SK-N-SH treated with all-trans-retinoic acid at 6 μM for 48 hours (cell line): ENCODE data around the gene ZCCHC17.

Experiments
- ATAC-seq: fragments of 200-7000 bp; cut with Tn5 transposase; 3 replicates; pipeline ENCODE4 v1.9.1; 2020; ENCODE audit warnings: mild to moderate bottlenecking, moderate library complexity
- ARNTL ChIP-seq: fragments of 450-650 bp; formaldehyde crosslinking; IDR thresholded peaks from 2 replicates; pipeline ENCODE4 v1.5.0; 2020; ENCODE audit warnings: low read depth, mild to moderate bottlenecking, moderate library complexity, borderline replicate concordance
- BACH2 ChIP-seq: fragments of 250-450 bp; sonication (Bioruptor Pico); IDR thresholded peaks from 2 replicates; pipeline ENCODE4 v1.9.0; 2021; ENCODE audit warnings: mild to moderate bottlenecking, borderline replicate concordance
- CSRNP3 ChIP-seq: fragments of 250-450 bp; sonication (Bioruptor Pico); IDR thresholded peaks from 2 replicates; pipeline ENCODE4 v1.5.1; 2021; ENCODE audit warnings: mild to moderate bottlenecking, moderate library complexity
- ESRRG ChIP-seq: fragments of 250-450 bp; sonication (Bioruptor Pico); IDR thresholded peaks from 2 replicates; pipeline ENCODE4 v1.6.1; 2021; ENCODE audit warnings: mild to moderate bottlenecking
- GLIS3 ChIP-seq: fragments of 250-450 bp; sonication (Bioruptor Pico); IDR thresholded peaks from 2 replicates; pipeline ENCODE4 v1.5.0; 2020; ENCODE audit warnings: mild to moderate bottlenecking, moderate library complexity
- ISL1 ChIP-seq: fragments of 250-450 bp; sonication (Bioruptor Pico); IDR thresholded peaks from 2 replicates; pipeline ENCODE4 v2.1.2; 2022; ENCODE audit warnings: mild to moderate bottlenecking, moderate library complexity
- PATZ1 ChIP-seq: fragments of 250-450 bp; sonication (Bioruptor Pico); IDR thresholded peaks from 2 replicates; pipeline ENCODE4 v1.8.0; 2020; ENCODE audit warnings: mild to moderate bottlenecking, moderate library complexity, borderline replicate concordance
- PPARA ChIP-seq: fragments of 250-450 bp; sonication (Bioruptor Pico); IDR thresholded peaks from 2 replicates; pipeline ENCODE4 v1.5.0; 2020; ENCODE audit warnings: mild to moderate bottlenecking, borderline replicate concordance
- RARB ChIP-seq: fragments of 250-450 bp; sonication (Bioruptor Pico); IDR thresholded peaks from 2 replicates; pipeline ENCODE4 v1.8.0; 2021; ENCODE audit warnings: mild to moderate bottlenecking, moderate library complexity
- SNAI2 ChIP-seq: fragments of 250-450 bp; sonication (Bioruptor Pico); IDR thresholded peaks from 2 replicates; pipeline ENCODE4 v1.5.0; 2020; ENCODE audit warnings: mild to moderate bottlenecking, moderate library complexity
- TCF4 ChIP-seq: fragments of 250-450 bp; sonication (Bioruptor Pico); IDR thresholded peaks from 2 replicates; pipeline ENCODE4 v1.8.0; 2021; ENCODE audit warnings: mild to moderate bottlenecking, moderate library complexity, borderline replicate concordance
- TOX ChIP-seq: fragments of 250-450 bp; sonication (Bioruptor Pico); IDR thresholded peaks from 2 replicates; pipeline ENCODE4 v1.8.0; 2021; ENCODE audit warnings: mild to moderate bottlenecking, moderate library complexity, borderline replicate concordance
- TSHZ2 ChIP-seq: fragments of 250-450 bp; sonication (Bioruptor Pico); IDR thresholded peaks from 2 replicates; pipeline ENCODE4 v1.5.0; 2020; ENCODE audit warnings: mild to moderate bottlenecking, moderate library complexity
- ZFP3 ChIP-seq: fragments of 250-450 bp; sonication (Bioruptor Pico); IDR thresholded peaks from 2 replicates; pipeline ENCODE4 v1.5.0; 2020; ENCODE audit warnings: mild to moderate bottlenecking, moderate library complexity
- ZFP30 ChIP-seq: fragments of 450-650 bp; formaldehyde crosslinking; IDR thresholded peaks from 2 replicates; pipeline ENCODE4 v1.5.0; 2022; ENCODE audit warnings: mild to moderate bottlenecking, moderate library complexity
- ZNF565 ChIP-seq: fragments of 450-650 bp; formaldehyde crosslinking; conservative IDR thresholded peaks from 2 replicates; pipeline ENCODE4 v1.5.0; 2020; ENCODE audit warnings: low read depth, mild to moderate bottlenecking, moderate library complexity
- ZNF70 ChIP-seq: fragments of 450-650 bp; formaldehyde crosslinking; IDR thresholded peaks from 2 replicates; pipeline ENCODE4 v1.5.0; 2020; ENCODE audit warnings: mild to moderate bottlenecking, moderate library complexity
- ZNF8 ChIP-seq: fragments of 450-650 bp; formaldehyde crosslinking; IDR thresholded peaks from 2 replicates; pipeline ENCODE4 v1.5.0; 2020; ENCODE audit warnings: mild to moderate bottlenecking, moderate library complexity
- TF ChIP-seq, protein P1 (sequence below): fragments of 250-450 bp; sonication (Bioruptor Pico); IDR thresholded peaks from 2 replicates; pipeline ENCODE4 v1.5.1; 2020; ENCODE audit warnings: low read depth, mild to moderate bottlenecking, moderate library complexity

The ZCCHC17 gene

DNA sequence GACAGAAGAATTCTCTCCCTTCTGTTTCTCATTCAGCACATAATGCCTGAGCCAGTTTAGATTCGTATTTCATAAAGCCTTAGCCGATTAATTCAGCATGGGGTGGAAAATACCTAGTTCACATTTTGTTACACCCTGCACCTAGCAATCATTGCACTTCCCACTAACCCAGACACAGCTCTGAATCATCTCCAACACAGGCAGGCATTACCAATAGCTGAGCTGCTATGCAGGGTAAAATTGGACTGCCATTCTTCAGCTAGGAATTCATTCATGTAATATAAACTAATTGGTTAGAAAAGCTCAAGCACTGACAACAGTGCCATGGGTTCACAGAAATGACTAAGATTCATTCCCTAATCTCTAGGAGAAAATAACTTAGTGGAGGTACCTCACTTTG lies 30.3 kb upstream of the ZCCHC17 start:
- no peak for ATAC-seq
- TF ChIP-seq PATZ1 (CRISPR knock-in tag) (no peak), ESRRG (CRISPR knock-in tag) (no peak), ZNF70 (CRISPR knock-in tag) (no peak), BACH2 (no peak), TSHZ2 (no peak), PPARA (CRISPR knock-in tag) (no peak), ZNF8 (CRISPR knock-in tag) (no peak), ZNF565 (CRISPR knock-in tag) (no peak), ISL1 (no peak), CSRNP3 (CRISPR knock-in tag) (no peak), RARB (CRISPR knock-in tag) (no peak), GLIS3 (no peak), ZFP3 (CRISPR knock-in tag) (no peak)
- TF ChIP-seq, protein P1, sequence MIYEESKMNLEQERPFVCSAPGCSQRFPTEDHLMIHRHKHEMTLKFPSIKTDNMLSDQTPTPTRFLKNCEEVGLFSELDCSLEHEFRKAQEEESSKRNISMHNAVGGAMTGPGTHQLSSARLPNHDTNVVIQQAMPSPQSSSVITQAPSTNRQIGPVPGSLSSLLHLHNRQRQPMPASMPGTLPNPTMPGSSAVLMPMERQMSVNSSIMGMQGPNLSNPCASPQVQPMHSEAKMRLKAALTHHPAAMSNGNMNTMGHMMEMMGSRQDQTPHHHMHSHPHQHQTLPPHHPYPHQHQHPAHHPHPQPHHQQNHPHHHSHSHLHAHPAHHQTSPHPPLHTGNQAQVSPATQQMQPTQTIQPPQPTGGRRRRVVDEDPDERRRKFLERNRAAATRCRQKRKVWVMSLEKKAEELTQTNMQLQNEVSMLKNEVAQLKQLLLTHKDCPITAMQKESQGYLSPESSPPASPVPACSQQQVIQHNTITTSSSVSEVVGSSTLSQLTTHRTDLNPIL (CRISPR knock-in tag), result no peak
- TF ChIP-seq, all 23 proteins: peak for 0

GRCh38 chr1:31272369-31272768 lies 24.5 kb upstream of the ZCCHC17 start:
- TF ChIP-seq ZNF70 (CRISPR knock-in tag) (no peak), GLIS3 (no peak), ISL1 (no peak), SNAI2 (CRISPR knock-in tag) (no peak)
- TF ChIP-seq, protein P1 (CRISPR knock-in tag), result no peak
- no peak for ATAC-seq

GRCh38 chr1:31273619-31274018 lies 23.2 kb upstream of the ZCCHC17 start:
- ATAC-seq, result no peak

More at GRCh38 chr1:31273619-31274018, 23.2 kb upstream of the ZCCHC17 start:
- no peak for TF ChIP-seq ISL1
- TF ChIP-seq TOX (CRISPR knock-in tag), result no peak
- TF ChIP-seq CSRNP3 (CRISPR knock-in tag), result no peak
- TF ChIP-seq BACH2, result no peak
- no peak for TF ChIP-seq ZNF565 (CRISPR knock-in tag)
- no peak for TF ChIP-seq RARB (CRISPR knock-in tag)
- TF ChIP-seq TCF4 (CRISPR knock-in tag), result no peak
- no peak for TF ChIP-seq ZFP3 (CRISPR knock-in tag)
- no peak for TF ChIP-seq PATZ1 (CRISPR knock-in tag)
- TF ChIP-seq, protein P1 (CRISPR knock-in tag), result no peak
- TF ChIP-seq ESRRG (CRISPR knock-in tag), result no peak
- no peak for TF ChIP-seq ARNTL
- no peak for TF ChIP-seq ZFP30
